Medulla oblongata (tissue), 1 donor: ENCODE measurements around the gene SENP2.
A peak's percentile ranks its signal among the peaks of the same experiment; 100 is the strongest.
"Not testable (repeated sequence)": the region's sequence is repeated elsewhere in the genome, so short reads cannot be mapped to it uniquely, and the experiment has no call there.

Experiments
- DNase-seq: peaks from one replicate; pipeline ENCODE4 v3.0.0-alpha.2; 2015; ENCODE audit errors: extremely low spot score

The SENP2 gene

DNA sequence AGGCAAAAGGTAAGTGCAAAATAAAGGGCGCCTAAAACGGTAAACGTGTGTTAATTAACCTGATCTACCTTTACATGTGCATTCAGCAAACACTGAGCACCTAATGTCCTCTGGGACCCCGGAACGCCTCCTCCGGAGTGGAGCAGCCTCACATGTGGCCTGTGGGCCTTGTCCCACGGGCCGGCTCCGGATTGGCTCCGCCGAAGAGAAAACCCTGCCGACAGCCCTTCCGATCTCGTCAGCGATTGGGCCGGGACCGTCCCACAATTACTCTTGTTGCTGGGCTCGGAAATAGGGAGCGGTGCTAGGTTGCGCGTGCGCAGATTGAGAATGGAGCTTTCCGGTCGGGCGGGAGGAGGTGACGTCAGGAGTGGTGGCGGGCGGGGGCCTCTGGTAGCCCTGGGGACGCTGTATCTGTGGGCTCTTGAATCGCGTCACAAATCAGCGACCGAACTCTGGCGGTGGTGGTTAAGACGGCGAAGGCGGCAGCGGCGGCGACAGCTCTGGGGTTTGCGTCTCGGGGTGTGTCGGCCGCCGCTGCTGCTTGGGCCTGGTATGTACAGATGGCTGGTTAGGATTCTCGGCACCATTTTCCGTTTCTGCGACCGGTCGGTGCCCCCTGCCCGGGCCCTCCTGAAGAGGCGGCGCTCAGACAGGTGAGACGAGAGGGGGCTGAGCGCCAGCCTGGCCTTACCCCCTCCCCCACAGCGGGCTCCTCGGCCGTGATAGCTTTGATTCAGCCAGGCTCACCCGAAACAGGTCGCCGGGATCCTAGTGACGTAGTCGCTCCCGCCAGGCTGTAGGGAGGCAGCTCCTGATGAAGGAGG lies at the start of gene SENP2:
SENP2 (plus strand) TSS at position 437 of the 827 bp plus-strand sequence; CDS start at position 556, 119 bp downstream.
- DNase-seq, result peak; percentile 100

DNA sequence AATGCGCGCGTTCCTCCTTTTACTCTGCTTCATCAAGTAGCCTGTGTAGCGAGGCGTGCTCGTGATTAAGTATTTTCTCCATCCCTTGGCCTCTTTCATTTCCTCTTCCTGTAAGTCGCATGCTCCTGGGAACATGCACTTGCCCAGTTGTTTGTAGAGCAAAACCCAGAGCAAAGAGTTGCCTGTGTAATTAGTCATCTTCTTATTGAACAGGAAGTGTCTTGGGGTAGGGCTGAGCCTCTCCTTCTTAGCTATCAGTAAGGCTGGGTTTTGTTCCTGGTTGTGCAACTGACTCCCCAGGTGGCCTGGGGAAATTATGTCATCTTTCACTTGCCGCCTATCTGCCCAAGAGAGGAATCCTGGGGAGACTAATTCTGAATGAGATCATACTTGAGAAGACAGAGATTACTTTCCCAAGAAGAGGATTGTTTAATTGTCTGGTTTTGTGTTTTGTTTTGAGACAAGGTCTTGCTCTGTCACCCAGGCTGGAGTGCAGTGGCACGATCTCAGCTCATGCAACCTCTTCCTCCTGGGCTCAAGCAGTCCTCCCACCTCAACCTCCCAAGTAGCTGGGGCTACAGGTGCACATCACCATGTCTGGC lies 48.6 kb upstream of the SENP2 start:
- peak; percentile 53 for DNase-seq

DNA sequence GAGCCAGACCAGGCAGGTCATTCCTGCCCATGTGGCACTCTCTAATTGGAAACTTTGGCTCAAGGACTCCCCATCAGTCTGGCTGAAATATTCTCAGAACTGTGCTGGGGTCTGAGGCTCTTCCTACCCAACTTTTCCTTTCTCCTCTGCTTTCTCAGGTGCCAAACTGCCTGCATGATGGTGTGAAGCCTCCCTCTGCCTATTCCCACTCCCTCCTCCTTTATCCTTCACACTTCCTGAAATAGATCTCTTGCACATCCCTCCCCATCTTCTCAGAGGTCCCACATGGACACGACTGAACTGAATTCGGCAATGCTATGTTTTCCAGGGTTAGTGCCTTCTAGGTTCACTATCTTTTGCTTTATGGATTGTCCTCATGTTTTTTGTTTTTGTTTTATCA lies 46.2 kb upstream of the SENP2 start:
- no peak for DNase-seq

DNA sequence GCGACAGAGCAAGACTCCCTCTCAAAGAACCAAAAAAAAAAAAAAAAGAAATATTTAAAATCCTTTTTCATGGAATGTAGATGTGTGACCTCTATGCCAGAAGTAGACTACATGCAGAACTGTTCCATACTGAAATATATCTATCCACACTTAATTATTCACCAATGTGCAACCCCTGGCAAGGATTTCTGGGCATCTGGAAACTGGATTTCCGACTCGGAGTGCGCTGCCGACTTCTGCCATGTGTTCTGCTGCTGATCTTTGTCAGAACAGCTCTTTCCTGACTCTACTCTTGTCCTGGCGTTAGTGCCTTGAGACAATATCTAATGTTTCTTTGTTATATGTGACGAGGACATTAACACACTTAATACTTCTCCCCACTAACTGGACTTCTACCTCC lies 45.4 kb upstream of the SENP2 start:
- DNase-seq, result no peak

DNA sequence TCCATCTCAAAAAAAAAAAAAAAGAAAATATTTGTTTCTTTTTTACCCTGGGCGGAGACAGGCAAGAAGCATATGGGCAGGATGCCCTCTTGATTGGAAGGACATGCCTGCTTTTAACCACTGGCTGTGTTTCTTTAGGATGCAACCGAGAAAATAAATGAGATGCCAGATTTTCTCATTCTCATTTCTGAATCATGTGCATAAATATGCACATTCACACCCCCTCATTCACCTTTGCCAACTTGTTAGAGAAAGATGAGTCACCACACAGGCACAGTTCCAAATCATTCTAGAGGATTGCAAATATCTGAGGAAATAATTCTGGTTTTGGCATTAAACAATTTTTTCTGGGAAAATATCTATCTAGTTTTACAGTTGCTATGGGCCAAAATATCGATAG lies 37.0 kb upstream of the SENP2 start:
- DNase-seq, result no peak

DNA sequence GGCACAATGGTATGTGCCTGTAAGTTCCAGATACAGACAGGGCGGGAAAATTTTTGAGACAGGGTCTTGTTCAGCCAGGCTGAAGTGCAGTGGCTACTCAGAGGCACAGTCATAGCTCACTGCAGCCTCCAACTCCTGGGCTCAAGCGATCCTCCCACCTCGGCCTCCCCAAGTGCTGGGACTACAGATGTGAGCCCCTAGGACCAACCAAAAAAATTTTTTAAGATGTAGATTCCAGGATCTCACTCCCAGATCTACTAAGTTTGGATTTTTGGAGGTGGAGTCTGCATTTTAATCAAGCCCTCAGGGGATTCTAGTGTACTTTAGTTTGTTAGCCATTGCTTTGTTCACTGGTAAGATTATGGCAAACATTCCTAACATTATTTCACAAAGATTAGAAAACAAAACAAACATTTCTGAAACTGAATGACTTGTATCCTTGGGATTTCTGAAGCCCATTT lies 36.4 kb upstream of the SENP2 start:
- DNase-seq, result no peak

DNA sequence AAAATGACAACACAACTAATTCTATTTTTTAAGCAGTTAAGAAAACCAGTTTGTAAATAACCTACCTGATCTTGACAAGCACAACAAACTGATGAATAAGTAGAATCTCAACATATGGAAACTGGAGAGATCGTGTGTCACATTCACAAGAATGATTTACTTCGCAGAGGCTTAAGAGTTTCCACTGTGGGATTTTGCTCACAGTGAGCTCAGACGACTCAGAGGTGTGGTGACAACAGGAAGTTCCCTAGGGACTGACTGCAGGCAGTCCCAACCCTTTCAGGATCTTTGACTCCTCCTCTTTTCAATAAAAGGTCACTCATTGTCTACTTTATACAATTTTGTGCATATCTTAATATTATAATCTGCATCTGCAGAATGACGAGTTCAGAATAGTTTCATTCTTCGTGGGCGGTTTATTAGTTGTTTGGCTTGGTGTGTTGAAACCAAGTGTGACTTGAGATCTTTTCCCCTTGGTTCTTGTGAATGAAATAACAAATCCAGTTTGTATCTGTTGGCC lies 33.7 kb upstream of the SENP2 start, which contains the start of gene LIPH:
LIPH (minus strand) TSS at position 231 of the 520 bp plus-strand sequence; CDS start at position 114, 117 bp downstream.
- DNase-seq, result no peak

DNA sequence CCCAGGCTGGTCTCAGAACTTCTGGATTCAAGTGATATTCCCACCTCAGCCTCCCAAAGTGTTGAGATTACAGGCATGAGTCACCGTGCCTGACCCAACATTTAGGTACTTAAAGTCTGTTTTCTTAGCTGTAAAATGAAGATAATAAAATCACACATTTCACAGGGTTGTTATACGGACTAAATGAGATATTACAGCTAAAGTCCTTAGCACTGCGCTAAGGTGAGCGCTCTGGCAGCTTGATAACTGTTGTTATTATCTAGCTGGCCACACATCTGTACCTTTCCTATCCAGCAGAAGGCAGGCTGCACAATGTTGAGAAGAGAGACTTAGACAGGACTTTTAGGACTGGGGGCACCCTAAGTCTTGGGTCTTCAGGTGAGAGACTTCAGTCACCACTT lies 31.0 kb upstream of the SENP2 start:
- DNase-seq, result no peak

DNA sequence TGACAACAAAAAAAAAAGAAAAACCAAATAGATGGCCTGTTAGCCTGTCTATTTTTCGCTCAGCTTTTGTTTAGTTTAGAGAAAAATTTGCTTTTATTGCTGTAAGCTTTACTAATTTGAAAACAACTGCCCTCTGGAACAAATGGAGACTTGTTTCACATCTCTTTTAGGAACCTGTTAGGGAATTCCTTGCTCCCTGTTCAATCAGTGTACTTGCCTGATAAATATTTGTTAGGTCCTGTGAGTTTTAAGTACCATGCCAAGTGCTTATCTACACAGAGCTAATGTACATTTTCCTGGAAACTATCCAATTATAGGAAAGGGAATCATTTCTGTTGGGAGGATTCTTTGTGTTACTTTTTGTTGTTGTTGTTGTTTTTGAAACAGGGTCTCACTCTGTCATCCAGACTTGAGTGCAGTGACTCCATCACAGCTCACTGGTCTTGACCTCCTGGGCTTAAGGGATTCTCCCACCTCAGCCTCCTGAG lies 30.2 kb upstream of the SENP2 start:
- DNase-seq, result no peak

DNA sequence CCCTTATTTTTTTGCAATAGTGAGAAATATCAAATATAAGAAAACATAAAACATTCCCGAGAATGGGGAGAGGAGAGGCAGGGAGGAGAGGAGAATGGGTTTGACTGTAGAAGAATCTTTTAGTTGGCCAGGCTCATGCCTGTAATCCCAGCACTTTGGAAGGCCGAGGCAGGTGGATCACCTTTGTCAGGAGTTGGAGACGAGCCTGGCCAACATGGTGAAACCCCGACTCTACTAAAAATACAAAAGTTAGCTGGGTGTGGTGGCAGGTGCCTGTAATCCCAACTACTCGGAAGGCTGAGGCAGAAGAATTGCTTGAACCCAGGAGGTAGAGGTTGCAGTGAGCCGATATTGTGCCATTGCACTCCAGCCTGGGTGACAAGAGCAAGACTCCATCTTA lies 29.5 kb upstream of the SENP2 start:
- DNase-seq, result not testable (repeated sequence)

DNA sequence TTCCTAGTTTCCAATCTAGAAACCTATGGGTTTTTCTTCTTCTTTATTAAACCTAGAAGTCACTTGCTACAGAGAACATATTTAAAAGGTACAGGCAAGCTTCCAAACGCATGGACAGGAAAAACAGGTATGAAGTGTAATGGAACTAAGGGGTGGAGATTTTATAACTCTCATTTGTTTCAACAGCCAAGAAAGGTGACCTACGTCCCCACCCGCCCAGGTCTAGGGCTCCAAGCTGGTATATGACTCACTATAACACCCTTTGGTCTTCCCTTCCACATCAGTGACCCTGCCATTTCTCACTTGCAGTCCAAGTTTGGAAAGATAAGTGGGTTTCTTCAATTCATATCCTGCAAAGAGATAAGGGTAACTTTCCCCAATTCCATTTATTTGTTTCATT lies 27.7 kb upstream of the SENP2 start:
- DNase-seq, result no peak

DNA sequence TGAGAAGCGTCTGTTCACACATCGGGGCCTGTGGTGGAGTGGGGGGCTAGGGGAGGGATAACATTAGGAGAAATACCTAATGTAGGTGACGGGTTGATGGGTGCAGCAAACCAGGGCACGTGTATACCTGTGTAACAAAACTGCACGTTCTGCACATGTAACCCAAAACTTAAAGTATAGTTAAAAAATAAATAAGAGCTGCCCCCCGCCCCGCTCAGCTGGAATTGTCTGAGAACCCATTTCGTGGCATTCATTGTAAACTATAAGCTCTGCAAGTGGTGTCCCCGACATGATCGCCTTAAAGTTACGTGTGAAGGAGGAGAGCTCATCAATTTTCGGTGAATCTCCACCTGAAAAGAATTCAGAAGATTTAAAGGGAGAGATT lies 26.4 kb upstream of the SENP2 start:
- DNase-seq, result no peak

DNA sequence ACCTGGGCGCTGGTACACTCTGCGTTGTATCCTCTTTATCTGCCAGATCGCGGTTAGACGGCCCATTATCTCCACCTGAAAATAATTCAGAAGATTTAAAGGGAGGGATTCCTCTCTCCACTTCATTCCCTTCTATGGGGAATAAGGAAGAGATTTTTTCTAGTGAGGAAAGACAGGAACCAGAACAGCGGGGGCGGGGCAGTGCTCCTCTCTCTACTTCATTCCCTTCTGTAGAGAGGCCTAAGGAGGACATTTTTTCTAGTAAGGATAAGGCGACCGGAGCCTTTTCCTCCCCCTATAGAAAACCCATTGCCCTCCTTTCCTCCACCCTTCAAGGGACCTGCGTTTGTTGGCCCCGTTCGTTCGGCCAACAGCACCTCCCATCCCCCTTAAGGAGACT lies 25.4 kb upstream of the SENP2 start:
- DNase-seq, result no peak

DNA sequence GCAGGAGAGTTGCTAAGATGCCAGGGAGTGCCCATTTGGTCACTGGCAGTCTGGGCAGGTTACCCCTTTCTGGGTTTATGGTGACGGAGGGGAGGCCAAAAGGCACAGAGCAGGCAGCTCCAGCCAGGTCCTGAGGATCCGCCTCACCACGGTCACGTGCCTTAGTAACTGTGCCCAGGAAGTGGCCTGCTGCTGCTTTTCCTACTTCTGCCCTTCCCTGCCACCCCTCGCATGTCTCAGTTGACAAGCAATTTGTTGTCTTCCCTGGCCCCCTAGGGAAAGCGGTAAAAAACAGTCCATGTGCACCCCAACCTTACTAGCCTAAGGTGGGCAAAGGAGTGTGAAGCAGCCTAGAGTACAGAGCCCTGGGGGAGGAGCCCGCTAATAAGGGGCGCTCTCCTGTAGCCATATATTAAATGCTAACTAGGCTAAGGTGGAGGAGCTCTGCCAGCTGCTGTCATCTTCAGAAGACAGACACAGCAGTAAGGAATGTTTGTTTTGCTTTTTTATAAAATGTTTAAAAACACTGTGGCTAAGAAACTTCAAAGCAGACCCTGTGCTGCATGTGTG lies 24.6 kb upstream of the SENP2 start:
- peak; percentile 29 for DNase-seq

DNA sequence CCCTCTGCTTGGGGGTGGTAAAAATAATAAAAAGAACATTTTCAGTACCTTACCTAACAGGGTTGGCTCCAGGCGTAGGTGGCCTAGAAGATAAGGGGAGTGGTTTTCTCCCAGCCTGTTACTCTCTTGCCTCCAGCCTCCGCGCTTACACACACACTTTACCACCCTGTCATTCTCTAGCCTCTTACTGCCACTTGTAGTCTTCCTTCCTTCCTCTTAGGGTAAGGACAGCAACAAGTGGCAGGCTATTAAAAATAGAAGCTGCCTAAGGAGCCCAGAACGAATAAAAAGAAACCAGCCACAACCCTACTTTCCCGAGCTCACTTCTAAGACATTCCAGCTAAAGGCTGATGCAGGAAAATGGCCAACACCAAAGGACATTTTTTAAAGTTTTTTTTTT lies 24.1 kb upstream of the SENP2 start:
- no peak for DNase-seq

DNA sequence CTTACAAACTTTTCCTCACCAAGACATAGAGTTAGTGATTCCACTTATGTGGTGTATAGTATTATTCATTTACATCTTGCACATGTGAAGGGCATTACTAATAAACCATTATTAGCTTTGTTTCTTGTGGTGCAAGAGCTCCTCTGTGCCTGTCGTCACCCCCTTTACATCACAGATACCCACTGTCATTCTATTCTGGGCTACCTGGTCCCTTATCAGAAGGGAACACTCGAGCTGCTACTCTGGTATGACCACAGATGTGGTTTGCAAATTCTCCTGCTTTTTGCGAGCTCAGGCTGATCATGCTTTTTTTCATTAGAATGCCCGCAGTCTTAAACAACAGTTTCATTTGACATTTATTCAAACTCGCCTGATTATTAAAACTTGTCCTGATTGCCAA lies 13.9 kb upstream of the SENP2 start:
- DNase-seq, result no peak

DNA sequence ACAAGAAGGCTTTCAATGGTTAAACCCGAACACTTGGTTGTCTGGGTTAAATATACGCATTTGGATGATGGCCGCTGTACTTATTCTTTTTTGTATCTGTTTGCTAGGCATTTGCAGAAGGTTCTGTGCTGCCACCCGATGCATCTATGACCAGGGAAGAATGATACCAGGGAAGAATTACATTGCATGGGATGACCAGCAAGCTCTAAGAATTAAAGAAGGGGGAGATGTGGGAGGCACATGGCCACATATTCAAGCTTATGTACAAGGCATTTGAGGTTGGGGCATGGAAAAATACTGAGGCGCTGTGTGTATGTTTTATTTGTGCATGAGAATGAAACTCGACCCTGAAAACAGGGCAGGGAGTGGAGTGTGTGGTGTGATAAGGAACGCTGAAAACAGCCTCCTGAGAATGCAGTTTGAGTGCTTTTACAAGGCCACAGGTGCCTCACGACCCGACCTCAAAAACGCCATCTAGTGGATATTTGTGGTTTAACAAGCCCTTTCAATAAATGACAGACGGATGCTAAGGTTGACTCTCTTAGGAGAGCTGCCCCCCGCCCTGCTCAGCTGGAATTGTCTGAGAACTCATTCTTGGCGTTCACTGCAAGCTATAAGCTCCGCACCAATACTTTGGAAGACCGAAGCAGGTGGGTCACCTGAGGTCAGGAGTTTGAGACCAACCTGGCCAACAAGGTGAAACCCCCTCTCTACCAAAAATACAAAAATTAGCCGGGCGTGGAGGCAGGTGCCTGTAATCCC lies 10.8 kb upstream of the SENP2 start:
- DNase-seq, result peak; percentile 51

DNA sequence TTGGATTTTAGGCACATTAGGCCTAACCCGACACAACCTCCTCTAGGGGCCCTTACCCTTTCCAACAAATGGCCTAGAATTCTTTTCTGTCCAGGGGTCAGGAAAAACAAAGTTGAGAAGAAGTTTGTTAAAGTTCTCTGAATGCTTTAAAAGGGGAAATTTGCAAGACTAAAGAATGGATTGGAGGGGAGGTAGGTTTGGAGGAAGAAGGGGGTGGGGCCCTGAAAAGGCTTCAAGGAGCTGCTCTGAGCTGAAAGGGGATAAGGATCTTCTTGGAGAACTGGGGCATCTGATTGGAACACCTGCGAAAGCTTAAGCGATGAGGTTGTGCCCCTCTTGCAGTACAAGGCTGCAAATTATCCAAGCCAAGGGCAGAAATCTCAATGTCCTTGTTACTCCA lies 3.9 kb upstream of the SENP2 start:
- DNase-seq, result no peak

DNA sequence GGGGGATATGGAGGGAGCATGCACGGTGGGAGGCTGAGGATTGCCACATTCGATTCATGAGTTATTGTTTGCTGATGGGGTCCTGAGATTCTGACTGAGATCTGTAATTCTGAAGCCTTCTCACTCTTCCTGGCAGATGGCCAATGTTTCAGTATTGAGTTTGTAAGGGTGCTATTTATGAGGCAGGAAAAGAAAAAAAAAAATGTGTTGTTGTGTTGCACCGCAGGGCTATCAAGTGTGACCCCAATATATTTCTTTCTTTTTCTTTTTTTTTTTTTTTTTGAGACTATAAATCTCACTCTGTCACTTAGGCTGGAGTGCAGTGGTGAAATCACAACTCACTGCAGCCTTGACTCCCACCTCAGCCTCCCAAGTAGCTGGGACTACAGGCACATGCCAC lies 3.2 kb upstream of the SENP2 start:
- no peak for DNase-seq

DNA sequence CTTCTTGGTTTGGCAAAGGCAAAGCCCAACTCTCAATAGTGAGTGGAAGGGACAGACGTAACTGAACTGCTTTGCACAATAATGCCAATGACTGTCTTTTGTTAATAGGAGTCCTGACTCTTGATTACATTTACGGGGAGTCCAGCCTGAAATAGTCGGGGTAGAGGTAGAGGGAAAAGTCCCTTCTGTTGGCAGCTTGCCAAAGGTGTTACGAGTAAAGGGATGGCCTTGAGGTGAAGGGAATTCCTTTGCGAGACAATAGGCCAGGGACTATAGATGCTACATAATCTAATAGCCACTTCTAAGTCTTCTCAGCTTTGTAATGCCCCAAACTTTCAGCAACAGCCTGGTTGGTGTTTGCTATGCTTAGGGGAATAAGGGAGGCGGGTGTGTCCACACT lies 2.2 kb upstream of the SENP2 start:
- no peak for DNase-seq

DNA sequence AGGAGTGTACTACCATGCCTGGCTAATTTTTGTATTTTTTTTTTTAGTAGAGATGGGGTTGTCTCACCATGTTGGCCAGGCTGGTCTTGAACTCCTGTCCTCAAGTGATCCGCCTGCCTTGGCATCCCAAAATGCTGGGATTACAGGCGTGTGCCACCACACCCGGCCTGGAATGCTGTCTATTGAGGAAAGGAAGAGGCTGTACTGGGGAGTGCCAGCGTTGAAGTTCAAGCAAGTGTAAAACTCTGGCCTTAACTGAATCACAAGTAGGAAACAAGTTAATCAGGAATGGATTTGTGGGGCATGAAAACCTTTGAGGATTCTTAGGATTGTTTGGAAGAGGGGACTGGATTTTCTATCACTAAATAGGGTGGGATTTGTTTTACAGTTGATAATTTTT lies 1.4 kb upstream of the SENP2 start:
- DNase-seq, result no peak

DNA sequence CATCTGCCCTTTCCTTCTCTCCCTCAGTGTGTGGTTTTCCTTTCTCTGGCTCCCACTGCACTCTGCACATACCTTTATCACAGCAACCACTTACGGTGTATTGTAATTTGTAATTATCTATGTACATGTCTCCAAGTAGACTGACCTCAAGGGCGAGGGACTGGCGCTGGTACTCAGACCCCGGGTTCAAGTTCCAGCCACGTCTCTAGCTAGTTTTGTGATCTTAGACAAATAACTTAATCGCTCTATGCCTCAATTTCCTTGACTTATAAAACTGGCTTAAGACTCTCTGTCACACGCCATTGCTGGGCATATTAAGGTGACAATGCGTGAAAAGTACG lies 607 bp upstream of the SENP2 start:
- no peak for DNase-seq
